PC-9 (cell line): Measurements from ENCODE around the gene PIGP. TPM values are rescaled to one million over a fixed set of nuclear protein-coding genes. Genes with fewer than 3 reads are reported as not detected.

Experiments
- BruUV-seq: library from RNA; stranded (reverse); fragments of 400-500 nt; replicated peaks from 2 replicates; lab custom pipeline; 2021; lab: Mats Ljungman, UMichigan
- CTCF ChIA-PET: fragments of 300-600 bp; sonication (Branson Sonifier 250); formaldehyde crosslinking; loops from one replicate; lab custom pipeline; 2022; ENCODE audit warnings: antibody characterized with exemption; lab: Charles Lee
- POLR2A ChIA-PET: fragments of 300-600 bp; sonication (Branson Sonifier 250); formaldehyde crosslinking; loops from one replicate; lab custom pipeline; 2022; ENCODE audit warnings: antibody characterized with exemption; ENCODE audit not compliant: unreplicated experiment; lab: Charles Lee
- DNase-seq, 2 experiments: peaks; one replicate each; pipeline versions ENCODE4 v3.0.0 to v3.0.0-alpha.2; 2015 to 2022; ENCODE audit warnings: mixed read lengths in 1 of 2
- H2AFZ ChIP-seq: fragments of 200-600 bp; sonication (generic); 2 replicates; pipeline ENCODE4 v1.8.1; 2017; ENCODE audit warnings: antibody characterized with exemption
- H3F3A ChIP-seq: fragments of 200-600 bp; sonication (generic); 2 replicates; pipeline ENCODE4 v1.8.1; 2017; ENCODE audit warnings: antibody characterized with exemption, mild to moderate bottlenecking, low read depth; ENCODE audit not compliant: insufficient read depth
- H3K27ac ChIP-seq: fragments of 200-600 bp; sonication (generic); 2 replicates; pipeline ENCODE4 v1.6.1; 2016; ENCODE audit warnings: mixed run types
- H3K27me3 ChIP-seq: fragments of 200-600 bp; sonication (generic); 2 replicates; pipeline ENCODE4 v1.6.1; 2016; ENCODE audit warnings: low read depth, mixed run types; ENCODE audit not compliant: insufficient read depth
- H3K36me3 ChIP-seq: fragments of 200-600 bp; sonication (generic); 2 replicates; pipeline ENCODE4 v1.6.1; 2016; ENCODE audit warnings: low read depth, mixed run types
- H3K4me1 ChIP-seq: fragments of 200-600 bp; sonication (generic); replicated peaks from 2 replicates; pipeline ENCODE4 v1.6.1; 2016; ENCODE audit warnings: mixed run types; ENCODE audit not compliant: insufficient read depth
- H3K4me2 ChIP-seq: fragments of 200-600 bp; sonication (generic); 2 replicates; pipeline ENCODE4 v1.6.1; 2017; ENCODE audit warnings: mixed run types
- H3K4me3 ChIP-seq: fragments of 200-600 bp; sonication (generic); 2 replicates; pipeline ENCODE4 v1.6.1; 2016; ENCODE audit warnings: mixed run types
- H3K79me2 ChIP-seq: fragments of 200-600 bp; sonication (generic); 2 replicates; pipeline ENCODE4 v1.6.1; 2017; ENCODE audit warnings: low read depth, mixed run types
- H3K9me2 ChIP-seq: fragments of 200-600 bp; sonication (generic); 2 replicates; pipeline ENCODE4 v1.8.1; 2017; ENCODE audit warnings: mild to moderate bottlenecking; ENCODE audit not compliant: insufficient read depth
- H3K9me3 ChIP-seq: fragments of 200-600 bp; sonication (generic); 2 replicates; pipeline ENCODE4 v1.8.1; 2016; ENCODE audit warnings: low read depth; ENCODE audit not compliant: insufficient read depth
- H4K20me1 ChIP-seq: fragments of 200-600 bp; sonication (generic); 2 replicates; pipeline ENCODE4 v1.8.1; 2017; ENCODE audit not compliant: insufficient read depth
- CTCF ChIP-seq: fragments of 200-600 bp; sonication (generic); conservative IDR thresholded peaks from 2 replicates; pipeline ENCODE4 v1.6.1; 2017; ENCODE audit warnings: mixed run types, antibody characterized with exemption, mild to moderate bottlenecking, moderate library complexity
- EZH2 ChIP-seq: fragments of 200-600 bp; sonication (generic); IDR thresholded peaks from 2 replicates; pipeline ENCODE4 v1.8.0; 2017; ENCODE audit warnings: antibody characterized with exemption, low read depth
- intact Hi-C: fragments of 100-400 bp; cut with micrococcal nuclease; formaldehyde crosslinking; loops from one replicate; pipeline ENCODE4 v1.10.0; 2022; ENCODE audit not compliant: unreplicated experiment
- total RNA-seq: library from RNA; stranded (reverse); gene quantifications from 2 replicates; pipeline ENCODE4 v1.2.3, GENCODE V29; 2021

Gene PIGP
- total RNA-seq, 1 experiment from 2014 or later, result 20.9 TPM

DNA sequence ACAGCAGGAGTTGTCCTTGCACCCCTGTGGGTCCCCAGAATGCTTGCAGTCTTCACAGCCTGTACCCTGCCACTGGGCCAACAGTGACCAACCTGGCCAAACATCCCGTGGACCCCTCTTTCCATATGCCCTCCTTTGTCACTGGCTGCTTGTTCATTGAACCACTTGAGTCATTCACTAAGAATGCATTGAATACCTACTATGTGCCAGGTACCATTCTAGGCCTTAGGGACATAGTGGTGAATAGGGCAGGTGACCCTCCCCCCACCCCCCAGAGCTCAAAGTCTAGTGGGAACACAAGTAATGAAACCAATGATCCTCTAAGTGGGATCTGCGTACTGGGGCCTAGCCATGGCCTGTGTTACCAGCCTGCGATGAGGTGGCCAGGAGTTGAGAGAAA lies 28.2 kb downstream of the PIGP start:
- intact Hi-C loops, result no loop called here
- H3K9me2 ChIP-seq, result no peaks in the 10 kb centered on the region
- H2AFZ ChIP-seq, result no peak overlapping the region
- no peaks in the 10 kb centered on the region for H4K20me1 ChIP-seq
- CTCF ChIA-PET, result no interaction called here
- H3K4me2 ChIP-seq, result no peak overlapping the region
- no peaks in the 10 kb centered on the region for H3K9me3 ChIP-seq
- H3K4me1 ChIP-seq, result peaks cover 20% of the 10 kb centered on the region
- H3K79me2 ChIP-seq, result no peaks in the 10 kb centered on the region
- no TSS peak for BruUV-seq
- DNase-seq, result no peak
- POLR2A ChIA-PET, result no interaction called here
- no peak overlapping the region for H3K27ac ChIP-seq
- TF ChIP-seq CTCF (no peak), EZH2 (no peak)
- H3K27me3 ChIP-seq, result no peaks in the 10 kb centered on the region
- no peaks in the 10 kb centered on the region for H3F3A ChIP-seq
- H3K36me3 ChIP-seq, result no peaks in the 10 kb centered on the region
- no peak overlapping the region for H3K4me3 ChIP-seq

DNA sequence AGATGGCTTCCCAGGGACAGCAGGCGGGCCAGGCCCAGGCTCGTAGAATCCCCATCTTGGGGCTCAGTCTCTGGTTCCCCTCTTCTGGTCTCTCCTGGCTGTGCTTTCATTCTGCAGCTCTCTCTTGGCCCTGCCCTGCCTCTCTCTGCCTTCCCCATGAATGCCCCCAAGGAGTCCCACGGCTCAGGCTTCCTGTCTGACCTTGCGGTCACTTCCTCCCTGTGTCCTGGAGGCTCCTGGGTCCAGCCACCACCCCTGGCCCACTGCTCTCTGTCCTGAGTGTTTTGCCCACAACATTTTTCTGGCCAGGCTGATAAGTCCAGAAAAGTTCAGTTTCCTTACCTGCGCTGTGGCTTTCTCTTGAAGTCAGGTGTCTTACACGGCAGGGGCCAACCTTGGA lies 29.1 kb downstream of the PIGP start:
- Histone ChIP-seq H3F3A (no peaks in the 10 kb centered on the region), H3K9me3 (no peaks in the 10 kb centered on the region), H3K27ac (no peak overlapping the region), H3K27me3 (no peaks in the 10 kb centered on the region), H3K9me2 (no peaks in the 10 kb centered on the region), H2AFZ (no peak overlapping the region), H3K79me2 (no peaks in the 10 kb centered on the region), H3K36me3 (no peaks in the 10 kb centered on the region), H3K4me2 (no peak overlapping the region), H3K4me3 (no peak overlapping the region), H3K4me1 (peaks cover 20% of the 10 kb centered on the region), H4K20me1 (no peaks in the 10 kb centered on the region)
- no peak for DNase-seq
- no TSS peak for BruUV-seq
- TF ChIP-seq EZH2 (no peak), CTCF (no peak)
- ChIA-PET CTCF (no interaction called here), POLR2A (interaction anchor here (0.6 kb wide), 1 partner anchor 636 kb away, joined by 3 read pairs; no protein-coding TSS in a partner anchor)
- intact Hi-C loops, result no loop called here

DNA sequence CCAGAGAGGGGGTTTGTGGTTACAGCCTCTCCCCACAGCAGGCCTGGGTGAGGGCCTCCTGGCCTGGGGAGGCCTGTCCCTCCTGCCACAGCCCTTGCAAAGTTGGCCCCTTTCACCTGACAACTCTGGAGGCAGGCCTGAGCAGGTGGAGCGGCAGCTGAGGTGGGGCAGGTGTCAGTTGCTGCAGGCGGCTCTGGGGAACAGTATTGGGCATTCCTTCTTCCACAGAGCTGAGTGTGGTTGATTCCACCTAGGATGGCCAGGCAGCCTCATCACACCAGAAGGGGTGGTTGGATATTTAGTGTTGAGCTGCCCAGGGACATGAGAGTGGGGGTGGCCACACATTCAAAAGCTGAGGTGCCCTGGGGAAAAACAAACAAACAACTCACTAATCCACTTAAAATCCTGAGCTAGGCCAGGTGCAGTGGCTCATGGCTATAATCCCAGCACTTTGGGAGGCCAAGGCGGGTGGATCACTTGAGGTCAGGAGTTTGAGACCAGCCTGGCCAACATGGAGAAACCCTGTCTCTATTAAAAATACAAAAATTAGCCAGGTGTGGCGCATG lies 31.1 kb downstream of the PIGP start:
- Histone ChIP-seq H3K4me1 (peaks cover 9% of the 10 kb centered on the region), H3K9me3 (no peaks in the 10 kb centered on the region), H3K27ac (no peak overlapping the region), H3K79me2 (no peaks in the 10 kb centered on the region), H3K4me3 (no peak overlapping the region), H3K27me3 (no peaks in the 10 kb centered on the region), H3K36me3 (no peaks in the 10 kb centered on the region), H2AFZ (no peak overlapping the region), H3K9me2 (no peaks in the 10 kb centered on the region), H4K20me1 (no peaks in the 10 kb centered on the region), H3F3A (no peaks in the 10 kb centered on the region), H3K4me2 (no peak overlapping the region)
- intact Hi-C loops, result no loop called here
- CTCF ChIA-PET, result no interaction called here
- DNase-seq, result no peak
- BruUV-seq, result no TSS peak
- TF ChIP-seq EZH2 (no peak), CTCF (no peak)
- POLR2A ChIA-PET, result no interaction called here
